IPS-15b (cell line): Measurements from ENCODE around the gene ESYT1.

ENCODE experiments used
- H3K27me3 ChIP-seq: one replicate; pipeline ENCODE4 v1.6.1; 2013; ENCODE audit warnings: low read length; ENCODE audit not compliant: control insufficient read depth, insufficient read depth
- H3K36me3 ChIP-seq: one replicate; pipeline ENCODE4 v1.6.1; 2013; ENCODE audit warnings: low read length; ENCODE audit not compliant: control insufficient read depth, insufficient read depth
- H3K4me1 ChIP-seq: one replicate; pipeline ENCODE4 v1.6.1; 2013; ENCODE audit warnings: mild to moderate bottlenecking, low read length; ENCODE audit not compliant: control insufficient read depth, insufficient read depth
- H3K4me3 ChIP-seq: one replicate; pipeline ENCODE4 v1.5.1; 2013; ENCODE audit warnings: low read depth, low read length
- H3K9ac ChIP-seq: one replicate; pipeline ENCODE4 v1.6.1; 2013; ENCODE audit warnings: low read depth, mild to moderate bottlenecking, low read length
- H3K9me3 ChIP-seq: one replicate; pipeline ENCODE4 v1.6.1; 2013; ENCODE audit warnings: mild to moderate bottlenecking, low read length; ENCODE audit not compliant: control insufficient read depth, insufficient read depth

ESYT1 gene

GRCh38 chr12:56127888-56128669 lies at the start of gene ESYT1:
Gene ESYT1 (plus strand): TSS chr12:56128267. CDS start chr12:56128320, 53 bp downstream.
- Histone ChIP-seq H3K9ac (peak within 1 kb of the TSS; percentile 74), H3K4me3 (peak within 1 kb of the TSS; percentile 93), H3K27me3 (no peaks in the 10 kb centered on the region), H3K4me1 (peaks cover 12% of the 10 kb centered on the region), H3K9me3 (no peaks in the 10 kb centered on the region), H3K36me3 (peaks cover 18% of the 10 kb centered on the region)

GRCh38 chr12:56078427-56078826 lies 49.6 kb upstream of the ESYT1 start:
- H3K27me3 ChIP-seq = no peaks in the 10 kb centered on the region
- peak overlapping the region; percentile 90 for H3K4me3 ChIP-seq
- H3K9me3 ChIP-seq = no peaks in the 10 kb centered on the region

GRCh38 chr12:56078931-56079722 lies 48.9 kb upstream of the ESYT1 start:
- Histone ChIP-seq H3K36me3 (peaks cover 5% of the 10 kb centered on the region), H3K9me3 (no peaks in the 10 kb centered on the region), H3K9ac (peak overlapping the region; percentile 89), H3K4me1 (peaks cover 18% of the 10 kb centered on the region), H3K27me3 (no peaks in the 10 kb centered on the region), H3K4me3 (peak overlapping the region; percentile 90)

More at GRCh38 chr12:56078427-56078826, 49.6 kb upstream of the ESYT1 start:
- no peaks in the 10 kb centered on the region for H3K36me3 ChIP-seq
- no peak overlapping the region for H3K9ac ChIP-seq
- peaks cover 18% of the 10 kb centered on the region for H3K4me1 ChIP-seq

- Histone ChIP-seq H3K4me3 (peak within 1 kb of the TSS; percentile 90), H3K9me3 (no peaks in the 10 kb centered on the region), H3K27me3 (no peaks in the 10 kb centered on the region), H3K9ac (peak within 1 kb of the TSS; percentile 89), H3K36me3 (peaks cover 10% of the 10 kb centered on the region), H3K4me1 (peaks cover 18% of the 10 kb centered on the region)
Observed at GRCh38 chr12:56079723-56080555, 48.1 kb upstream of the ESYT1 start, which contains the start of gene ERBB3. Gene ERBB3 (plus strand): TSS chr12:56080165. CDS start chr12:56080301, 136 bp downstream.

- H3K4me3 ChIP-seq = peak overlapping the region; percentile 90
Observed at GRCh38 chr12:56080556-56081138, 47.4 kb upstream of the ESYT1 start.

GRCh38 chr12:56081393-56082347 lies 46.4 kb upstream of the ESYT1 start:
- peak overlapping the region; percentile 90 for H3K4me3 ChIP-seq
- no peaks in the 10 kb centered on the region for H3K27me3 ChIP-seq
- H3K9ac ChIP-seq = peak overlapping the region; percentile 89

More at GRCh38 chr12:56080556-56081138, 47.4 kb upstream of the ESYT1 start:
- H3K9me3 ChIP-seq = no peaks in the 10 kb centered on the region
- H3K9ac ChIP-seq = peak overlapping the region; percentile 89
- H3K27me3 ChIP-seq = no peaks in the 10 kb centered on the region
- peaks cover 18% of the 10 kb centered on the region for H3K4me1 ChIP-seq
- peaks cover 12% of the 10 kb centered on the region for H3K36me3 ChIP-seq

GRCh38 chr12:56082382-56082781 lies 45.7 kb upstream of the ESYT1 start:
- Histone ChIP-seq H3K4me1 (peaks cover 18% of the 10 kb centered on the region), H3K9ac (no peak overlapping the region), H3K4me3 (no peak overlapping the region), H3K36me3 (peaks cover 22% of the 10 kb centered on the region), H3K27me3 (no peaks in the 10 kb centered on the region), H3K9me3 (no peaks in the 10 kb centered on the region)

More at GRCh38 chr12:56081393-56082347, 46.4 kb upstream of the ESYT1 start:
- H3K36me3 ChIP-seq = peaks cover 17% of the 10 kb centered on the region
- no peaks in the 10 kb centered on the region for H3K9me3 ChIP-seq
- H3K4me1 ChIP-seq = peaks cover 18% of the 10 kb centered on the region

GRCh38 chr12:56082967-56083366 lies 45.1 kb upstream of the ESYT1 start:
- no peaks in the 10 kb centered on the region for H3K9me3 ChIP-seq
- no peaks in the 10 kb centered on the region for H3K27me3 ChIP-seq
- no peak overlapping the region for H3K9ac ChIP-seq
- H3K36me3 ChIP-seq = peaks cover 28% of the 10 kb centered on the region
- H3K4me3 ChIP-seq = no peak overlapping the region
- peaks cover 18% of the 10 kb centered on the region for H3K4me1 ChIP-seq

- Histone ChIP-seq H3K9me3 (no peaks in the 10 kb centered on the region), H3K9ac (no peak overlapping the region), H3K4me3 (no peak overlapping the region), H3K4me1 (peaks cover 14% of the 10 kb centered on the region), H3K36me3 (peaks cover 41% of the 10 kb centered on the region), H3K27me3 (no peaks in the 10 kb centered on the region)
Observed at GRCh38 chr12:56084958-56085543, 43.0 kb upstream of the ESYT1 start.

- no peaks in the 10 kb centered on the region for H3K9me3 ChIP-seq
- H3K9ac ChIP-seq = no peak overlapping the region
- H3K4me3 ChIP-seq = no peak overlapping the region
- H3K27me3 ChIP-seq = no peaks in the 10 kb centered on the region
- peaks cover 12% of the 10 kb centered on the region for H3K4me1 ChIP-seq
- H3K36me3 ChIP-seq = peaks cover 43% of the 10 kb centered on the region
Observed at GRCh38 chr12:56086096-56086495, 42.0 kb upstream of the ESYT1 start.
